WTC11 (cell line): Measurements from ENCODE around the gene GNAS-AS1. TPM values are rescaled to one million over a fixed set of nuclear protein-coding genes. Genes with fewer than 3 reads are reported as not detected.

Experiments used
- ATAC-seq: fragments of 200-7000 bp; cut with Tn5 transposase; 2 replicates; pipeline ENCODE4 v1.10.0; 2021; ENCODE audit warnings: mild to moderate bottlenecking, moderate library complexity
- CTCF ChIA-PET: fragments of 300-600 bp; sonication (Branson Sonifier 250); formaldehyde crosslinking; loops from one replicate; lab custom pipeline; 2021; ENCODE audit warnings: antibody characterized with exemption; lab: Charles Lee
- POLR2A ChIA-PET: fragments of 350-600 bp; sonication (Branson Sonifier 250); formaldehyde crosslinking; loops from one replicate; lab custom pipeline; 2021; ENCODE audit warnings: antibody characterized with exemption; lab: Charles Lee
- DNase-seq: peaks from one replicate; pipeline ENCODE4 v3.0.0; 2021; ENCODE audit warnings: low spot score
- H3K27ac Mint-ChIP-seq: 2 replicates; pipeline ENCODE4 v1.8.0; 2021; ENCODE audit warnings: mixed read lengths
- H3K27me3 Mint-ChIP-seq: 2 replicates; pipeline ENCODE4 v1.8.0; 2021; ENCODE audit warnings: low read depth, mild to moderate bottlenecking, moderate library complexity, mixed read lengths
- H3K36me3 Mint-ChIP-seq: 2 replicates; pipeline ENCODE4 v1.8.0; 2021; ENCODE audit warnings: mixed read lengths
- H3K4me1 Mint-ChIP-seq: 2 replicates; pipeline ENCODE4 v1.8.0; 2022; ENCODE audit warnings: mixed read lengths
- H3K4me3 Mint-ChIP-seq: 2 replicates; pipeline ENCODE4 v1.8.0; 2021; ENCODE audit warnings: mild to moderate bottlenecking, moderate library complexity, mixed read lengths
- H3K9me3 Mint-ChIP-seq: 2 replicates; pipeline ENCODE4 v1.8.0; 2021; ENCODE audit warnings: mixed read lengths
- ATF3 ChIP-seq: sonication (generic); formaldehyde crosslinking; conservative IDR thresholded peaks from 2 replicates; pipeline ENCODE4 v1.8.1; 2022; ENCODE audit warnings: mild to moderate bottlenecking, missing genetic modification reagents
- ATF6 ChIP-seq: sonication (generic); formaldehyde crosslinking; IDR thresholded peaks from 2 replicates; pipeline ENCODE4 v1.8.1; 2023; ENCODE audit warnings: mild to moderate bottlenecking, missing genetic modification reagents
- CREM ChIP-seq: sonication (generic); formaldehyde crosslinking; IDR thresholded peaks from 2 replicates; pipeline ENCODE4 v1.8.1; 2022; ENCODE audit warnings: mild to moderate bottlenecking, missing genetic modification reagents, moderate library complexity
- EMX1 ChIP-seq: fragments of 250-450 bp; sonication (Bioruptor Pico); IDR thresholded peaks from 2 replicates; pipeline ENCODE4 v1.8.0; 2021; ENCODE audit warnings: mild to moderate bottlenecking
- ERG ChIP-seq: fragments of 250-450 bp; sonication (Bioruptor Pico); IDR thresholded peaks from 2 replicates; pipeline ENCODE4 v1.8.0; 2021; ENCODE audit warnings: mild to moderate bottlenecking
- ETV6 ChIP-seq: sonication (generic); formaldehyde crosslinking; IDR thresholded peaks from 2 replicates; pipeline ENCODE4 v1.8.1; 2022; ENCODE audit warnings: mild to moderate bottlenecking, missing genetic modification reagents
- FOXJ3 ChIP-seq: sonication (generic); formaldehyde crosslinking; IDR thresholded peaks from 2 replicates; pipeline ENCODE4 v1.9.0; 2021; ENCODE audit warnings: missing genetic modification reagents, mild to moderate bottlenecking, borderline replicate concordance
- HMGXB4 ChIP-seq: sonication (generic); formaldehyde crosslinking; IDR thresholded peaks from 2 replicates; pipeline ENCODE4 v1.8.1; 2023; ENCODE audit warnings: mild to moderate bottlenecking, moderate library complexity, missing genetic modification reagents
- IRF1 ChIP-seq: sonication (generic); formaldehyde crosslinking; IDR thresholded peaks from 2 replicates; pipeline ENCODE4 v1.8.0; 2023; ENCODE audit warnings: missing genetic modification reagents
- MAX ChIP-seq: sonication (generic); formaldehyde crosslinking; IDR thresholded peaks from 2 replicates; pipeline ENCODE4 v1.8.0; 2022; ENCODE audit warnings: mild to moderate bottlenecking, missing genetic modification reagents
- MXD4 ChIP-seq: fragments of 250-450 bp; sonication (Bioruptor Pico); IDR thresholded peaks from 2 replicates; pipeline ENCODE4 v1.8.0; 2021; ENCODE audit warnings: mild to moderate bottlenecking, moderate library complexity, borderline replicate concordance
- NR1H2 ChIP-seq: sonication (generic); formaldehyde crosslinking; IDR thresholded peaks from 2 replicates; pipeline ENCODE4 v1.9.0; 2021; ENCODE audit warnings: mild to moderate bottlenecking, moderate library complexity, missing genetic modification reagents
- NR3C1 ChIP-seq: sonication (generic); formaldehyde crosslinking; conservative IDR thresholded peaks from 2 replicates; pipeline ENCODE4 v1.8.1; 2023; ENCODE audit warnings: low read depth, mild to moderate bottlenecking, missing genetic modification reagents
- PRRX2 ChIP-seq: fragments of 250-450 bp; sonication (Bioruptor Pico); IDR thresholded peaks from 2 replicates; pipeline ENCODE4 v1.8.0; 2021; ENCODE audit warnings: mild to moderate bottlenecking
- RELA ChIP-seq: sonication (generic); formaldehyde crosslinking; IDR thresholded peaks from 2 replicates; pipeline ENCODE4 v1.8.1; 2022; ENCODE audit warnings: missing genetic modification reagents, mild to moderate bottlenecking, borderline replicate concordance
- SMAD4 ChIP-seq: sonication (generic); formaldehyde crosslinking; IDR thresholded peaks from 2 replicates; pipeline ENCODE4 v1.8.0; 2022; ENCODE audit warnings: mild to moderate bottlenecking, missing genetic modification reagents
- SP1 ChIP-seq: sonication (generic); formaldehyde crosslinking; conservative IDR thresholded peaks from 2 replicates; pipeline ENCODE4 v1.8.1; 2022; ENCODE audit warnings: missing genetic modification reagents
- TCF7 ChIP-seq: sonication (generic); formaldehyde crosslinking; IDR thresholded peaks from 2 replicates; pipeline ENCODE4 v1.8.0; 2022; ENCODE audit warnings: mild to moderate bottlenecking, low read depth, missing genetic modification reagents, moderate library complexity
- TP53 ChIP-seq: sonication (generic); formaldehyde crosslinking; IDR thresholded peaks from 2 replicates; pipeline ENCODE4 v1.8.1; 2023; ENCODE audit warnings: mild to moderate bottlenecking, missing genetic modification reagents
- ZBTB43 ChIP-seq: sonication (generic); formaldehyde crosslinking; IDR thresholded peaks from 2 replicates; pipeline ENCODE4 v1.8.1; 2023; ENCODE audit warnings: mild to moderate bottlenecking, missing genetic modification reagents
- ZNF671 ChIP-seq: fragments of 250-450 bp; sonication (Bioruptor Pico); IDR thresholded peaks from 2 replicates; pipeline ENCODE4 v1.8.0; 2021; ENCODE audit warnings: mild to moderate bottlenecking
- ZSCAN18 ChIP-seq: fragments of 250-450 bp; sonication (Bioruptor Pico); IDR thresholded peaks from 2 replicates; pipeline ENCODE4 v2.1.2; 2022; ENCODE audit warnings: mild to moderate bottlenecking, moderate library complexity
- total RNA-seq: library from RNA; stranded (reverse); gene quantifications from 3 replicates; pipeline ENCODE4 v1.2.3, GENCODE V29; 2021

GNAS-AS1 gene
- total RNA-seq, 1 experiment from 2014 or later, result 12.2 TPM

- TF ChIP-seq HMGXB4 (CRISPR knock-in tag) (no peak), MAX (CRISPR knock-in tag) (no peak), FOXJ3 (CRISPR knock-in tag) (no peak), ATF3 (CRISPR knock-in tag) (no peak), ERG (CRISPR knock-in tag) (no peak), ZBTB43 (CRISPR knock-in tag) (no peak), MXD4 (CRISPR knock-in tag) (no peak), CREM (CRISPR knock-in tag) (no peak)
Observed at GRCh38 chr20:58791286-58791685, 59.4 kb downstream of the GNAS-AS1 start (continued).

GRCh38 chr20:58790454-58790853, 60.2 kb downstream of the GNAS-AS1 start:
- H3K27me3 Mint-ChIP-seq, result no peaks in the 10 kb centered on the region; the same call in 1 of the 2 replicates
- POLR2A ChIA-PET, result no interaction called here
- TF ChIP-seq ATF6, result no peak
- TF ChIP-seq IRF1, result no peak
- TF ChIP-seq SMAD4, result no peak
- no peak for TF ChIP-seq ZNF671 (CRISPR knock-in tag)
- no peak for TF ChIP-seq ZBTB43 (CRISPR knock-in tag)

GRCh38 chr20:58788896-58789544, 61.7 kb downstream of the GNAS-AS1 start:
- Mint-ChIP-seq H3K27me3 (peaks cover 3% of the 10 kb centered on the region; the same call in 1 of the 2 replicates), H3K4me3 (no peak overlapping the region), H3K4me1 (peaks cover 30% of the 10 kb centered on the region), H3K27ac (no peak overlapping the region), H3K9me3 (no peaks in the 10 kb centered on the region), H3K36me3 (no peaks in the 10 kb centered on the region)
- ChIA-PET POLR2A (no interaction called here), CTCF (no interaction called here)
- ATAC-seq (0 out of 2 replicates have a peak, but pooled peaks have one; percentile 25), DNase-seq (no peak)
- TF ChIP-seq NR1H2 (CRISPR knock-in tag) (no peak), MXD4 (CRISPR knock-in tag) (no peak), PRRX2 (no peak), ZSCAN18 (CRISPR knock-in tag) (no peak), SP1 (no peak), EMX1 (CRISPR knock-in tag) (no peak), TP53 (CRISPR knock-in tag) (no peak), RELA (CRISPR knock-in tag) (no peak), ATF3 (CRISPR knock-in tag) (no peak), TCF7 (CRISPR knock-in tag) (no peak), NR3C1 (CRISPR knock-in tag) (no peak), ETV6 (CRISPR knock-in tag) (no peak)

More at GRCh38 chr20:58790454-58790853, 60.2 kb downstream of the GNAS-AS1 start:
- Mint-ChIP-seq H3K27ac (no peak overlapping the region), H3K4me1 (peaks cover 24% of the 10 kb centered on the region), H3K4me3 (no peak overlapping the region), H3K36me3 (no peaks in the 10 kb centered on the region), H3K9me3 (no peaks in the 10 kb centered on the region)
- CTCF ChIA-PET, result interaction anchor here (0.7 to 1.2 kb wide), 3 partner anchors 32 to 139 kb away, joined by 3 read pairs; partner anchors contain the start of gene STX16
- no peak for DNase-seq
- no peak for ATAC-seq
